Suppressor macrophage treated with lipopolysaccharide for 1 hour (primary cell): ENCODE measurements around the gene PLEKHG4B.
"Not testable (repeated sequence)": the region's sequence is repeated elsewhere in the genome, so short reads cannot be mapped to it uniquely, and the experiment has no call there.

Source experiments
- DNase-seq, 3 donors: peaks; one replicate each; pipeline ENCODE4 v3.0.0-alpha.2; 2020 to 2022

The PLEKHG4B gene

GRCh38 chr5:94113-94892 lies 2.3 kb downstream of the PLEKHG4B start:
- no peak for DNase-seq

- no peak for DNase-seq
Observed at GRCh38 chr5:95241-95980, 3.4 kb downstream of the PLEKHG4B start.

- DNase-seq, result no peak
Observed at GRCh38 chr5:96976-97660, 5.2 kb downstream of the PLEKHG4B start.

- DNase-seq, result no peak
Observed at GRCh38 chr5:99815-100214, 7.8 kb downstream of the PLEKHG4B start.

- no peak for DNase-seq
Observed at GRCh38 chr5:102411-103043, 10.6 kb downstream of the PLEKHG4B start.

GRCh38 chr5:104106-104505 lies 12.1 kb downstream of the PLEKHG4B start:
- not testable (repeated sequence) for DNase-seq

- DNase-seq, result no peak
Observed at GRCh38 chr5:104778-105296, 12.9 kb downstream of the PLEKHG4B start.

- no peak for DNase-seq
Observed at GRCh38 chr5:105504-106070, 13.6 kb downstream of the PLEKHG4B start.

- no peak for DNase-seq
Observed at GRCh38 chr5:106587-106986, 14.6 kb downstream of the PLEKHG4B start.

- no peak for DNase-seq
Observed at GRCh38 chr5:107526-107925, 15.6 kb downstream of the PLEKHG4B start.

GRCh38 chr5:109826-110225 lies 17.9 kb downstream of the PLEKHG4B start:
- DNase-seq, result no peak

- no peak for DNase-seq
Observed at GRCh38 chr5:110270-110888, 18.4 kb downstream of the PLEKHG4B start.

- no peak for DNase-seq
Observed at GRCh38 chr5:111171-111570, 19.2 kb downstream of the PLEKHG4B start.

- no peak for DNase-seq
Observed at GRCh38 chr5:119486-120097, 27.6 kb downstream of the PLEKHG4B start.

GRCh38 chr5:121432-121831 lies 29.5 kb downstream of the PLEKHG4B start:
- no peak for DNase-seq

- DNase-seq, result no peak
Observed at GRCh38 chr5:125815-126214, 33.8 kb downstream of the PLEKHG4B start.

GRCh38 chr5:126806-127205 lies 34.8 kb downstream of the PLEKHG4B start:
- DNase-seq, result no peak

GRCh38 chr5:127886-128285 lies 35.9 kb downstream of the PLEKHG4B start:
- DNase-seq, result no peak

GRCh38 chr5:128446-128845 lies 36.5 kb downstream of the PLEKHG4B start:
- no peak for DNase-seq

GRCh38 chr5:129148-129547 lies 37.2 kb downstream of the PLEKHG4B start:
- no peak for DNase-seq

GRCh38 chr5:129820-130219 lies 37.9 kb downstream of the PLEKHG4B start:
- DNase-seq, result peak; percentile 24 to 61 (median 54)
